Upper lobe of left lung (tissue), 6 donors: Measurements from ENCODE around the gene AKAP6. TPM values are rescaled to one million over a fixed set of nuclear protein-coding genes. Genes with fewer than 3 reads are reported as not detected.
A peak's percentile ranks its signal among the peaks of the same experiment; 100 is the strongest.

ENCODE experiments used
- ATAC-seq, 2 donors: fragments of 200-7000 bp; cut with Tn5 transposase; one replicate each; pipeline ENCODE4 v1.9.1; 2022; ENCODE audit warnings: mild to moderate bottlenecking in 2 of 2, moderate library complexity in 2 of 2; ENCODE audit not compliant: low FRiP score in 2 of 2
- DNase-seq, 2 donors: peaks; one replicate each; pipeline ENCODE4 v3.0.0-alpha.2; 2019 to 2020
- H3K27ac ChIP-seq, 4 donors: fragments of 200-600 bp; sonication (generic); one replicate each; pipeline ENCODE4 v1.5.1; 2016 to 2019
- H3K27me3 ChIP-seq, 4 donors: fragments of 200-600 bp; sonication (generic); one replicate each; pipeline ENCODE4 v1.5.1; 2017 to 2019
- H3K36me3 ChIP-seq, 4 donors: fragments of 200-600 bp; sonication (generic); one replicate each; pipeline ENCODE4 v1.5.1; 2016 to 2019
- H3K4me1 ChIP-seq, 4 donors: fragments of 200-600 bp; sonication (generic); one replicate each; pipeline ENCODE4 v1.5.1; 2018 to 2019
- H3K4me3 ChIP-seq, 4 donors: fragments of 200-600 bp; sonication (generic); one replicate each; pipeline ENCODE4 v1.5.1; 2017 to 2019; ENCODE audit warnings: mild to moderate bottlenecking in 2 of 4, moderate library complexity in 1 of 4
- H3K9me3 ChIP-seq, 4 donors: fragments of 200-600 bp; sonication (generic); one replicate each; pipeline ENCODE4 v1.5.1; 2018 to 2019
- EP300 ChIP-seq, 4 donors: sonication (generic); formaldehyde crosslinking; IDR thresholded peaks; one replicate each; pipeline ENCODE4 v1.5.1; 2017; ENCODE audit warnings: antibody characterized with exemption in 4 of 4, control low read depth in 2 of 4
- POLR2A ChIP-seq, 4 donors: fragments of 450-650 bp; IDR thresholded peaks; one replicate each; pipeline ENCODE4 v1.5.1; 2016 to 2017; ENCODE audit warnings: antibody characterized with exemption in 4 of 4, mild to moderate bottlenecking in 2 of 4
- POLR2AphosphoS5 ChIP-seq, 2 donors: sonication (generic); formaldehyde crosslinking; IDR thresholded peaks; one replicate each; pipeline ENCODE4 v1.5.1; 2017; ENCODE audit warnings: antibody characterized with exemption in 2 of 2
- WGBS, 2 donors: methylation state at CpG; one replicate each; pipeline ENCODE4 v1.1.5; 2017 to 2018; 5-methylcytosine and 5-hydroxymethylcytosine counted together
- total RNA-seq, 6 donors: library from RNA; depleted of rRNA in 4 of 6; stranded (reverse); fragments of >200 nt in 4 of 6; gene quantifications; one replicate each; pipeline versions ENCODE4 v1.1.0 to v1.2.1, GENCODE V29; 2016 to 2021
- TF ChIP-seq, protein P1 (sequence below), 6 experiments: fragments of 450-650 bp in 4 of 6; fragments of 200-600 bp in 2 of 6; sonication (generic) in 2 of 6; IDR thresholded peaks; one replicate each; pipeline ENCODE4 v1.5.1; 2016 to 2019; ENCODE audit warnings: antibody characterized with exemption in 6 of 6
- donor health status: DM: no; HTN: no; CAD: no; lungs with moderate emphysema.
- donor health status: DM: no; HTN: yes; CAD: no; lungs with severe emphysema.

The AKAP6 gene
- total RNA-seq, 6 donors from 2014 or later, result 6.2 to 27.7 (median 10.7) TPM

DNA sequence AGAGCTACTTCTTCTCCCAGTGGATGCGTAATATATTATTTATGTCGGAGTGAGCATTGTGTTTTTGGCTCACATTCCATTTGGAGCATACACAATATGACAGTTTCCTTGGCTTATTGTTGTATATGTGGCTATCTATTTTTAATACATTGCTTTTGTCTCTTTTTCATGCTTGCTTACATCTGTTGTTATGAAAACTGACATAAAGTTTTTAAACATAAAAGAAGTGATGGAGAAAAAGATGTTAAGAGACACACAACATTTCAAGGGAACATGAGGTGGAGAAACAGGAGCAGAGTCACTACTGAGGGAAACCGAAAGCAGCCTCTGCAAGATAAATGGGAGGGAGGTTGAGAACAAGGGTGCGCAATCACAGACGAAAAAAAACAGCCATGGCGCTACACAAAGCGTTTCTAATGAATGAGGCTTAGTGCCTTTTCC lies 381.2 kb downstream of the AKAP6 start:
- H3K27me3 ChIP-seq, result no peaks in the 10 kb centered on the region
- no peaks in the 10 kb centered on the region for H3K4me1 ChIP-seq
- no peaks in the 10 kb centered on the region for H3K36me3 ChIP-seq
- no peak overlapping the region for H3K27ac ChIP-seq
- TF ChIP-seq POLR2A (IDR thresholded peaks at IDR 0.05), result no peak
- TF ChIP-seq POLR2AphosphoS5 (IDR thresholded peaks at IDR 0.05), result no peak
- TF ChIP-seq, protein P1, sequence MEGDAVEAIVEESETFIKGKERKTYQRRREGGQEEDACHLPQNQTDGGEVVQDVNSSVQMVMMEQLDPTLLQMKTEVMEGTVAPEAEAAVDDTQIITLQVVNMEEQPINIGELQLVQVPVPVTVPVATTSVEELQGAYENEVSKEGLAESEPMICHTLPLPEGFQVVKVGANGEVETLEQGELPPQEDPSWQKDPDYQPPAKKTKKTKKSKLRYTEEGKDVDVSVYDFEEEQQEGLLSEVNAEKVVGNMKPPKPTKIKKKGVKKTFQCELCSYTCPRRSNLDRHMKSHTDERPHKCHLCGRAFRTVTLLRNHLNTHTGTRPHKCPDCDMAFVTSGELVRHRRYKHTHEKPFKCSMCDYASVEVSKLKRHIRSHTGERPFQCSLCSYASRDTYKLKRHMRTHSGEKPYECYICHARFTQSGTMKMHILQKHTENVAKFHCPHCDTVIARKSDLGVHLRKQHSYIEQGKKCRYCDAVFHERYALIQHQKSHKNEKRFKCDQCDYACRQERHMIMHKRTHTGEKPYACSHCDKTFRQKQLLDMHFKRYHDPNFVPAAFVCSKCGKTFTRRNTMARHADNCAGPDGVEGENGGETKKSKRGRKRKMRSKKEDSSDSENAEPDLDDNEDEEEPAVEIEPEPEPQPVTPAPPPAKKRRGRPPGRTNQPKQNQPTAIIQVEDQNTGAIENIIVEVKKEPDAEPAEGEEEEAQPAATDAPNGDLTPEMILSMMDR (IDR thresholded peaks at IDR 0.05), result no peak
- TF ChIP-seq EP300 (IDR thresholded peaks at IDR 0.05), result no peak
- DNase-seq, result no peak
- H3K4me3 ChIP-seq, result peak overlapping the region in 1 of 4 donors; percentile 13
- peak in 1 of 2 donors; percentile 59 for ATAC-seq
- WGBS, 2 donors, result 49 to 58% methylated on average over 7 of the region's 7 CpGs
- no peaks in the 10 kb centered on the region for H3K9me3 ChIP-seq

DNA sequence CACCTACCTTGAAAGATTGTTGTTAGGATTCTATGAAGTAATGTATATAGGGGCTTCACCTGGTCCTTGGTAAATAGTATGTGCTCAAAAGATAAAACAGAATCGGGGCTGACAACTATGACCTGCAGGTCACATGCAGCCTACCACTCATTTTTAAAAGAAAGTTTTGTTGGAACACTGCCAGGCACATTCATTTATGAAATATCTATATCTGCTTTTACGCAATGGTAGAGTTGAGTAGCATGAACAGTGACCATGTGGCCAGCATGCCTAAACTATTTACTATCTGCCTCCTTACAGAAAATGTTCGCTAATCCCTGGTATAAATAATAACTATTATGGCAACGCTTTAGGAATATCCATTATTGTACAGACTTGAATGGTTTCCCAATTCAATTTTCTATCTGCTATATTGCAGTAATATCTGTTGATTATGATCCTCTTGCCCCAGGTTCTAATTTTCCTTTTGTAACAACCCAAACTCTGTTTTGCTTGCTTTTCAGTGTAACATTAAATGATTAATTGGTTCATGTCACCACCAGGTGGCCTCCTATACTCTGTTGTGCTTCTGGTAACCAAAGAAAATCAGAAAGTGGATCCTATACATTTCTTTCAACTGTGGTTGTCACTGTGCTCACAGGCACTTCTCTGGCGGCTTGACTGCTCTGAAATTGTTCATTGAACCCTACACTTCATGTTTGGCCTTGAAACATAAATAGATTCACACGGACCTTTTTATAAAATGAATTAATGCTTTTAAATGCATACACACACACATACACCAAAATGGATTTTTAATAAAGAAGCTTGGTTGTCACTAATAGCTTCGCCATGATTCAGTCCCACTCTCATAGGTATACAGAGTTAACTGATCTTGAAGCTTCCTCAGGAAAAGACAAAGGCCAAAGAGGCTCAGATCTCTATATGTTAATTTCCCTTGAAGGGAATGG lies 381.9 kb downstream of the AKAP6 start:
- H3K36me3 ChIP-seq, result no peaks in the 10 kb centered on the region
- no peaks in the 10 kb centered on the region for H3K27me3 ChIP-seq
- TF ChIP-seq, protein P1 (IDR thresholded peaks at IDR 0.05), result peak in 3 of 6 experiments; percentile 37 to 47 (median 46)
- TF ChIP-seq EP300 (IDR thresholded peaks at IDR 0.05) (no peak), POLR2AphosphoS5 (IDR thresholded peaks at IDR 0.05) (no peak), POLR2A (IDR thresholded peaks at IDR 0.05) (no peak)
- H3K27ac ChIP-seq, result no peak overlapping the region
- ATAC-seq, result peak in 1 of 2 donors; percentile 46
- H3K4me1 ChIP-seq, result no peaks in the 10 kb centered on the region
- no peaks in the 10 kb centered on the region for H3K9me3 ChIP-seq
- peak overlapping the region in 1 of 4 donors; percentile 13 for H3K4me3 ChIP-seq
- no peak for DNase-seq
- WGBS, 2 donors, result 43 to 50% methylated on average over 7 of the region's 7 CpGs

DNA sequence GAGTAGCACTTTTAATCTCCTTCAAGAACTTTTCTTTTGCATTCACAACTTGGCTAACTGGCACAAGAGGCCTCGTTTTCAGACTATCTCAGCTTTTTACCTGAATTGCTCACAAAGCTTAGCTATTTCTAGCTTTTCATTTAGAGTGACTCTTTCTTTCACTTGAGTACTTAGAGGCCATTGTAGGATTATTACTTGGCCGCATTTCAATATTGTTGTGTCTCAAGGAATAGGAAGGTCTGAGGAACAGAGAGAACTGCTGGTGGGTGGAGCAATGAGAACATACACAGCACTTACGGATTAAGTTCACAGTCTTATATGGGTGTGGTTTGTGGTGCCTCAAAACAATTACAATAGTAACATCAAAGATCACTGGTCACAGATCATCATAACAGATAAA lies 384.8 kb downstream of the AKAP6 start:
- H3K27ac ChIP-seq, result no peak overlapping the region
- DNase-seq (no peak), ATAC-seq (no peak)
- no peaks in the 10 kb centered on the region for H3K4me1 ChIP-seq
- no peaks in the 10 kb centered on the region for H3K27me3 ChIP-seq
- H3K36me3 ChIP-seq, result no peaks in the 10 kb centered on the region
- WGBS, 2 donors, result 64 to 65% methylated on average over 3 of the region's 3 CpGs
- H3K4me3 ChIP-seq, result no peak overlapping the region
- TF ChIP-seq, protein P1 (IDR thresholded peaks at IDR 0.05), result no peak
- TF ChIP-seq POLR2A (IDR thresholded peaks at IDR 0.05) (no peak), EP300 (IDR thresholded peaks at IDR 0.05) (no peak), POLR2AphosphoS5 (IDR thresholded peaks at IDR 0.05) (no peak)
- no peaks in the 10 kb centered on the region for H3K9me3 ChIP-seq

DNA sequence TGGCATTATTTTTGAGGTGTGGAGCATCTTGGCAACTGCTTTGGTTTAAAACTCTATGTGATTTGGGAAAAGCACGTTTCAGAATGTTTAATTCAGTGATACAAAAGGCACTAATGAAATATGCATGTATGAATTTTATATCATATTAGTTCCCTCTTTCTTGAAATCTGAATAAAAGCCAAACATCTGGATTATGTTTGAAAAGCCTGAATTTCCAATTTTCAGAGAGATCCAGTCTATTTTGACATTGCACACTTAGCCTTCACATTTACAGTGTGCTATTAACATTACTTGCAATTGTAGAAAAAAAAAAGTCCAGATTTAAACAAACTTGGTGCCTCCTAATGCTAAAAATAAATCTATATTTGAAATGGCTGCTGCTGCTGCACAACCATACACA lies 390.5 kb downstream of the AKAP6 start:
- ATAC-seq, result no peak
- Histone ChIP-seq H3K36me3 (no peaks in the 10 kb centered on the region), H3K4me1 (no peaks in the 10 kb centered on the region), H3K27ac (no peak overlapping the region), H3K27me3 (no peaks in the 10 kb centered on the region), H3K9me3 (no peaks in the 10 kb centered on the region), H3K4me3 (no peak overlapping the region)
- DNase-seq, result no peak
- WGBS, 2 donors, result 66 to 75% methylated on average over 1 of the region's 1 CpG
- no peak for TF ChIP-seq EP300 (IDR thresholded peaks at IDR 0.05)

DNA sequence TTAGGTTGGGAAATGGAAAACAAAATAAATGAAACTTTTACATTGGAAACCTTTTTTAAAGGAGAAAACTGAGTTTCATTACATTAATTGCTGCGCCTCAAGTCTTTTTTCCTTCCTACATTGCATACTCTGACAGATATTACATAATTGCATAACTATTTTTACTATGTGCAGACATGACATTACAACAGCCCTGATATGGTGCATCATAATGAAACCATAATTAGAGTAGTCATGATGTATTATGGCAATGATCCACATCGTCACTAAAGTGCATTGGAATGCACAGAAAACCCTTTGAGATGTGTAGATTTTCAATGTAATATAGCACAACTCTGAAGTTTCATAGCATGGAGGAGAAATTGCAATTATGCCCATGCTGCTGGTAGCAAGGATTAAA lies 391.8 kb downstream of the AKAP6 start:
- no peaks in the 10 kb centered on the region for H3K27me3 ChIP-seq
- no peak overlapping the region for H3K27ac ChIP-seq
- TF ChIP-seq POLR2A (IDR thresholded peaks at IDR 0.05) (no peak), EP300 (IDR thresholded peaks at IDR 0.05) (no peak), POLR2AphosphoS5 (IDR thresholded peaks at IDR 0.05) (no peak)
- TF ChIP-seq, protein P1 (IDR thresholded peaks at IDR 0.05), result no peak
- no peaks in the 10 kb centered on the region for H3K36me3 ChIP-seq
- no peaks in the 10 kb centered on the region for H3K4me1 ChIP-seq
- ATAC-seq (no peak), DNase-seq (no peak)
- H3K4me3 ChIP-seq, result no peak overlapping the region
- H3K9me3 ChIP-seq, result no peaks in the 10 kb centered on the region
- 69 to 74% methylated on average over 2 of the region's 2 CpGs for WGBS, 2 donors
